ENCODE data around the gene CTSD.

- TF ChIP-seq CTCF (conservative IDR thresholded peaks at IDR 0.05; ENCODE audit: low read length) (no peak), EZH2phosphoT487 (IDR thresholded peaks at IDR 0.05; ENCODE audit: borderline replicate concordance, low read depth, low read length) (no peak)
Measured at GRCh38 chr11:1759151-1759850, 4.4 kb downstream of the CTSD start.

All from OCI-LY7 (cell line).